HEK293 (cell line): Measurements from ENCODE around the gene ARHGAP26.

Source experiments
- CTCF ChIA-PET: fragments of 350-600 bp; formaldehyde crosslinking; extraction: SDS; loops from one replicate; lab custom pipeline; 2021; ENCODE audit warnings: antibody characterized with exemption; lab: Yijun Ruan, JAX
- POLR2A ChIA-PET: fragments of 300-600 bp; formaldehyde crosslinking; extraction: SDS; loops from one replicate; lab custom pipeline; 2020; ENCODE audit warnings: antibody characterized with exemption, inconsistent platforms; lab: Yijun Ruan, JAX
- H3K27ac ChIP-seq: fragments of 200-500 bp; sonication (Bioruptor generic); 2 replicates; pipeline ENCODE4 v1.5.1; 2014; ENCODE audit warnings: low read depth, low read length, control low read depth, inconsistent platforms; ENCODE audit errors: extremely low read depth
- H3K36me3 ChIP-seq, 2 experiments: fragments of 200-500 bp in 1 of 2; sonication (Bioruptor generic) in 1 of 2; 1 replicate in 1 of 2; 2 replicates in 1 of 2; pipeline ENCODE4 v1.5.1; 2014 to 2017; ENCODE audit warnings: inconsistent platforms in 2 of 2, low read length in 2 of 2; ENCODE audit not compliant: control insufficient read depth in 2 of 2, insufficient read depth in 1 of 2
- H3K4me1 ChIP-seq: fragments of 200-500 bp; sonication (Bioruptor generic); 2 replicates; pipeline ENCODE4 v1.5.1; 2014; ENCODE audit warnings: mild to moderate bottlenecking, low read length, inconsistent platforms; ENCODE audit not compliant: control insufficient read depth, insufficient read depth
- H3K4me3 ChIP-seq: 2 replicates; pipeline ENCODE4 v1.5.1; 2011; ENCODE audit warnings: low read depth, mild to moderate bottlenecking, control low read depth, low read length, moderate library complexity
- H3K9me3 ChIP-seq: fragments of 200-500 bp; sonication (Bioruptor generic); 2 replicates; pipeline ENCODE4 v1.5.1; 2014; ENCODE audit warnings: low read depth, low read length, inconsistent platforms; ENCODE audit not compliant: control insufficient read depth, insufficient read depth
- BCL11A ChIP-seq: fragments of 450-650 bp; formaldehyde crosslinking; IDR thresholded peaks from 2 replicates; pipeline ENCODE4 v1.5.1; 2016; ENCODE audit warnings: low read depth, missing biosample characterization, missing genetic modification characterization
- FEZF1 ChIP-seq: fragments of 450-650 bp; formaldehyde crosslinking; IDR thresholded peaks from 2 replicates; pipeline ENCODE4 v1.5.1; 2016; ENCODE audit warnings: missing biosample characterization, missing genetic modification characterization
- GLIS1 ChIP-seq: fragments of 450-650 bp; formaldehyde crosslinking; IDR thresholded peaks from 2 replicates; pipeline ENCODE4 v1.5.1; 2016; ENCODE audit warnings: missing biosample characterization, missing genetic modification characterization
- IKZF3 ChIP-seq: fragments of 450-650 bp; IDR thresholded peaks from 2 replicates; pipeline ENCODE4 v1.5.0; 2018; ENCODE audit warnings: missing biosample characterization, mild to moderate bottlenecking, missing genetic modification characterization, moderate library complexity
- OSR2 ChIP-seq: fragments of 450-650 bp; formaldehyde crosslinking; IDR thresholded peaks from 2 replicates; pipeline ENCODE4 v1.5.1; 2016; ENCODE audit warnings: missing biosample characterization, missing genetic modification characterization
- PRDM4 ChIP-seq: fragments of 450-650 bp; formaldehyde crosslinking; IDR thresholded peaks from 2 replicates; pipeline ENCODE4 v1.5.1; 2017; ENCODE audit warnings: missing biosample characterization, missing genetic modification characterization
- ZBTB7A ChIP-seq: fragments of 450-650 bp; formaldehyde crosslinking; IDR thresholded peaks from 2 replicates; pipeline ENCODE4 v1.5.1; 2016; ENCODE audit warnings: low read depth, missing biosample characterization, missing genetic modification characterization
- ZFHX2 ChIP-seq: fragments of 450-650 bp; formaldehyde crosslinking; conservative IDR thresholded peaks from 2 replicates; pipeline ENCODE4 v1.5.1; 2016; ENCODE audit warnings: missing biosample characterization, missing genetic modification characterization
- ZNF10 ChIP-seq: fragments of 450-650 bp; formaldehyde crosslinking; IDR thresholded peaks from 2 replicates; pipeline ENCODE4 v1.5.1; 2017; ENCODE audit warnings: missing biosample characterization, missing genetic modification characterization
- ZNF146 ChIP-seq: fragments of 450-650 bp; formaldehyde crosslinking; IDR thresholded peaks from 2 replicates; pipeline ENCODE4 v1.5.1; 2016; ENCODE audit warnings: missing biosample characterization, missing genetic modification characterization
- ZNF148 ChIP-seq: fragments of 450-650 bp; formaldehyde crosslinking; IDR thresholded peaks from 2 replicates; pipeline ENCODE4 v1.5.0; 2017; ENCODE audit warnings: missing biosample characterization, missing genetic modification characterization, borderline replicate concordance
- ZNF366 ChIP-seq: fragments of 450-650 bp; formaldehyde crosslinking; conservative IDR thresholded peaks from 2 replicates; pipeline ENCODE4 v1.5.1; 2016; ENCODE audit warnings: missing biosample characterization, missing genetic modification characterization
- ZNF37A ChIP-seq: fragments of 450-650 bp; IDR thresholded peaks from 2 replicates; pipeline ENCODE4 v1.5.1; 2018; ENCODE audit warnings: missing biosample characterization, missing genetic modification characterization
- ZNF391 ChIP-seq: fragments of 450-650 bp; formaldehyde crosslinking; IDR thresholded peaks from 2 replicates; pipeline ENCODE4 v1.5.1; 2016; ENCODE audit warnings: low read depth, missing biosample characterization, missing genetic modification characterization, borderline replicate concordance
- ZNF544 ChIP-seq: fragments of 450-650 bp; formaldehyde crosslinking; IDR thresholded peaks from 2 replicates; pipeline ENCODE4 v1.5.0; 2017; ENCODE audit warnings: missing biosample characterization, missing genetic modification characterization
- ZNF555 ChIP-seq: fragments of 450-650 bp; formaldehyde crosslinking; conservative IDR thresholded peaks from 2 replicates; pipeline ENCODE4 v1.5.1; 2017; ENCODE audit warnings: missing biosample characterization, mild to moderate bottlenecking, missing genetic modification characterization, inconsistent platforms
- ZNF76 ChIP-seq: fragments of 450-650 bp; formaldehyde crosslinking; IDR thresholded peaks from 2 replicates; pipeline ENCODE4; 2016; ENCODE audit warnings: low read depth, missing biosample characterization, missing genetic modification characterization, borderline replicate concordance
- ZNF768 ChIP-seq: fragments of 450-650 bp; formaldehyde crosslinking; IDR thresholded peaks from 2 replicates; pipeline ENCODE4 v1.5.1; 2018; ENCODE audit warnings: missing biosample characterization, mild to moderate bottlenecking, missing genetic modification characterization
- ZNF792 ChIP-seq: fragments of 450-650 bp; formaldehyde crosslinking; IDR thresholded peaks from 2 replicates; pipeline ENCODE4 v1.5.1; 2016; ENCODE audit warnings: missing biosample characterization, missing genetic modification characterization
- ZSCAN30 ChIP-seq: fragments of 450-650 bp; IDR thresholded peaks from 2 replicates; pipeline ENCODE4 v1.5.1; 2018; ENCODE audit warnings: missing biosample characterization, mild to moderate bottlenecking, missing genetic modification characterization, moderate library complexity

Gene ARHGAP26

GRCh38 chr5:142931896-142932686 is 161.9 kb downstream of the ARHGAP26 start (continued):
- TF ChIP-seq PRDM4 (tag by site-specific recombination) (no peak), OSR2 (tag by site-specific recombination) (peak; percentile 52), ZFHX2 (no peak), ZNF391 (no peak)

GRCh38 chr5:142934051-142934762 is 164.0 kb downstream of the ARHGAP26 start:
- ChIA-PET POLR2A (no interaction called here), CTCF (interaction anchor here (0.8 to 3.2 kb wide), 3 partner anchors 9 to 18 kb away, joined by 3 to 10 read pairs (median 4); no protein-coding TSS in a partner anchor)
- Histone ChIP-seq H3K9me3 (no peaks in the 10 kb centered on the region), H3K36me3 (no peaks in the 10 kb centered on the region), H3K4me1 (peaks cover 6% of the 10 kb centered on the region; the same call in 1 of the 2 replicates), H3K27ac (no peak overlapping the region), H3K4me3 (no peak overlapping the region)
- no peak for TF ChIP-seq ZNF76
- TF ChIP-seq ZNF555 = no peak
- no peak for TF ChIP-seq ZNF366 (tag by site-specific recombination)
- no peak for TF ChIP-seq ZNF148
- TF ChIP-seq ZSCAN30 = no peak
- TF ChIP-seq ZNF37A (tag by site-specific recombination) = no peak
- TF ChIP-seq GLIS1 (tag by site-specific recombination) = no peak
- TF ChIP-seq FEZF1 (tag by site-specific recombination) = no peak
- no peak for TF ChIP-seq ZBTB7A (tag by site-specific recombination)
- no peak for TF ChIP-seq ZNF544 (tag by site-specific recombination)
- TF ChIP-seq ZNF146 (tag by site-specific recombination) = no peak
- no peak for TF ChIP-seq ZNF792 (tag by site-specific recombination)
- no peak for TF ChIP-seq ZNF768
- TF ChIP-seq BCL11A (tag by site-specific recombination) = no peak
- TF ChIP-seq ZNF10 (tag by site-specific recombination) = no peak
- TF ChIP-seq IKZF3 (tag by site-specific recombination) = no peak
